ENCODE results near the gene DAGLB.

Gene DAGLB

DNA sequence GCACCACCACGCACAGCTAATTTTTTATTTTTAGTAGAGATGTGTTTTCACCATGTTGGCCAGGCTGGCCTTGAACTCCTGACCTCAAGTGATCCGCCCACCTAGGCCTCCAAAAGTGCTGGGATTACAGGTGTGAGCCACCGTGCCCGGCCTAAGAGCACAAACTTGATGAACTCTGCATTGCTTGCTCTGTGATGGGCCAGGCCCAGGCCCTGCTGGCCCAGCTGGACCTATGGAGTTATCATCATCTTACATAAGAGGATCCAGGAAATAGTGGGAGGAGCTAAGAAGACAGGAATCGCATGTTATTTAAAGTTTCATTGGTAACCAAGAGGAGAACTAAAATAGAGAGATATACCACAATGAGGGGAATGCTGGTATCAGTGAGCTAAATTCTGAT lies 86.9 kb downstream of the DAGLB start:
- DNase-seq (ENCODE audit: low spot score): no peak

DNA sequence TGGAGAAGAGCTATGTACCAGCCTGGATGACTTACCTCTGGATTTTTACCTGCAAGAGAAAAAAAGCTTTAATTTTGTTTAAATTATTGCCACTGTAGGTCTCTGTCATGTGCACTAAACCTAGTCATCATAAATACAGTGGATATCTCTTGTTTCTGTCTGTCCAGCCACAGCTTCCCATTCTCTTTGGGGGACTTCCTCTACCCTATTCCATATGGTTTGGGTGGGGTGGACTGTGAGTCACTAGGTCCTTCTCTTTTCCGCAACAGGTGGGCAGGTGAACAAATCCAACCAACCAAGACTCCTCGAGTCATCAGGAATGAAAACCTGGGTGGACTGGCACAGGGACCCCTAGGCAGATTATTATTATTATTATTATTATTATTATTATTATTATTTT lies 88.0 kb downstream of the DAGLB start:
- DNase-seq (ENCODE audit: low spot score): no peak
